Prostate gland (tissue), 2 donors: ENCODE data around the gene ADAMTS1. TPM values are rescaled to one million over a fixed set of nuclear protein-coding genes. Genes with fewer than 3 reads are reported as not detected.
"Not testable (repeated sequence)": the region's sequence is repeated elsewhere in the genome, so short reads cannot be mapped to it uniquely, and the experiment has no call there.

Experiments
- DNase-seq: peaks from one replicate; pipeline ENCODE4 v3.0.0-alpha.2; 2019; ENCODE audit warnings: low spot score
- H3K27ac ChIP-seq, 2 donors: fragments of 200-600 bp; sonication (generic); 2 replicates each; pipeline ENCODE4 v1.5.1; 2017 to 2019
- H3K27me3 ChIP-seq: fragments of 200-600 bp; sonication (generic); replicated peaks from 2 replicates; pipeline ENCODE4 v1.5.1; 2019; ENCODE audit not compliant: insufficient read depth
- H3K36me3 ChIP-seq, 2 donors: fragments of 200-600 bp; sonication (generic); 1 replicate in 1 of 2; 2 replicates in 1 of 2; pipeline versions ENCODE4 v1.5.1 to v1.8.1; 2017 to 2019
- H3K4me1 ChIP-seq: fragments of 200-600 bp; sonication (generic); replicated peaks from 2 replicates; pipeline ENCODE4 v1.5.1; 2019
- H3K4me3 ChIP-seq, 2 donors: fragments of 200-600 bp; sonication (generic); 2 replicates each; pipeline ENCODE4 v1.5.1; 2017 to 2019
- H3K9me3 ChIP-seq: fragments of 200-600 bp; sonication (generic); 2 replicates; pipeline ENCODE4 v1.5.1; 2017
- POLR2A ChIP-seq: fragments of 450-650 bp; IDR thresholded peaks from one replicate; pipeline ENCODE4 v1.6.1; 2016; ENCODE audit warnings: antibody characterized with exemption, mild to moderate bottlenecking
- POLR2AphosphoS5 ChIP-seq: sonication (generic); formaldehyde crosslinking; IDR thresholded peaks from one replicate; pipeline ENCODE4 v1.6.1; 2017; ENCODE audit warnings: antibody characterized with exemption
- WGBS: methylation state at CpG from one replicate; pipeline ENCODE4 v1.1.5; 2018; 5-methylcytosine and 5-hydroxymethylcytosine counted together
- intact Hi-C: fragments of 100-400 bp; cut with DNase I; formaldehyde crosslinking; loops from one replicate; pipeline ENCODE4 v1.14.2; 2022
- total RNA-seq, 2 donors: library from RNA; depleted of rRNA; stranded (reverse); fragments of >200 nt; gene quantifications; one replicate each; pipeline ENCODE4 v1.1.0, GENCODE V29; 2016
- TF ChIP-seq, protein P1 (sequence below), 4 experiments: fragments of 200-600 bp in 2 of 4; fragments of 450-650 bp in 2 of 4; sonication (generic) in 2 of 4; IDR thresholded peaks; 1 replicate in 3 of 4; 2 replicates in 1 of 4; pipeline ENCODE4 v1.5.1; 2016 to 2019; ENCODE audit warnings: antibody characterized with exemption in 4 of 4, mild to moderate bottlenecking in 2 of 4, moderate library complexity in 2 of 4

ADAMTS1 gene
- total RNA-seq, 2 donors from 2014 or later = 19.4 to 110 TPM

DNA sequence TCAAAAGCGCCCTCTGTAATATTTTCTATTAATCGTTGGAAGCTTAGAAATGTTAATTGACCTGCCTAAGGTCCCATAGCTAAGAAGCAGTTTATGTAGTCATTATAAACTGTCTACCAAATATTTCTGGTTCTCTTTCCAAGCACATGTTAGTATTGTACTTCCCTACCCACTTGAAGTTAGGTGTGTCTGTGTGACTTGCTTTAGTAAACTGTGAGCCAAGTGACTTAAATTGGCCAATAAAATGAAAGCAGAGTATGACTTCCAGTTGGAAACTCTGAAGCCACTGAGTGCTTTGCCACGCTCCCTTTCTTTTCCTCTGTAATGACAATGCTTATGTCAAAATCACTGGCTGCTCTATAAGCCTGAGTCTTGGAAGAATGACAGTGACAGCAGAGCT is 20.6 kb upstream of the ADAMTS1 start:
- Histone ChIP-seq H3K4me3 (no peak overlapping the region), H3K4me1 (no peaks in the 10 kb centered on the region), H3K27me3 (no peaks in the 10 kb centered on the region), H3K36me3 (no peaks in the 10 kb centered on the region), H3K9me3 (no peaks in the 10 kb centered on the region), H3K27ac (no peak overlapping the region)
- intact Hi-C loops = no loop called here
- no peak for TF ChIP-seq POLR2A
- TF ChIP-seq, protein P1, sequence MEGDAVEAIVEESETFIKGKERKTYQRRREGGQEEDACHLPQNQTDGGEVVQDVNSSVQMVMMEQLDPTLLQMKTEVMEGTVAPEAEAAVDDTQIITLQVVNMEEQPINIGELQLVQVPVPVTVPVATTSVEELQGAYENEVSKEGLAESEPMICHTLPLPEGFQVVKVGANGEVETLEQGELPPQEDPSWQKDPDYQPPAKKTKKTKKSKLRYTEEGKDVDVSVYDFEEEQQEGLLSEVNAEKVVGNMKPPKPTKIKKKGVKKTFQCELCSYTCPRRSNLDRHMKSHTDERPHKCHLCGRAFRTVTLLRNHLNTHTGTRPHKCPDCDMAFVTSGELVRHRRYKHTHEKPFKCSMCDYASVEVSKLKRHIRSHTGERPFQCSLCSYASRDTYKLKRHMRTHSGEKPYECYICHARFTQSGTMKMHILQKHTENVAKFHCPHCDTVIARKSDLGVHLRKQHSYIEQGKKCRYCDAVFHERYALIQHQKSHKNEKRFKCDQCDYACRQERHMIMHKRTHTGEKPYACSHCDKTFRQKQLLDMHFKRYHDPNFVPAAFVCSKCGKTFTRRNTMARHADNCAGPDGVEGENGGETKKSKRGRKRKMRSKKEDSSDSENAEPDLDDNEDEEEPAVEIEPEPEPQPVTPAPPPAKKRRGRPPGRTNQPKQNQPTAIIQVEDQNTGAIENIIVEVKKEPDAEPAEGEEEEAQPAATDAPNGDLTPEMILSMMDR (IDR thresholded peaks at IDR 0.05) = no peak
- TF ChIP-seq POLR2AphosphoS5 = no peak
- 97% methylated on average over 3 of the region's 3 CpGs for WGBS
- DNase-seq = no peak

DNA sequence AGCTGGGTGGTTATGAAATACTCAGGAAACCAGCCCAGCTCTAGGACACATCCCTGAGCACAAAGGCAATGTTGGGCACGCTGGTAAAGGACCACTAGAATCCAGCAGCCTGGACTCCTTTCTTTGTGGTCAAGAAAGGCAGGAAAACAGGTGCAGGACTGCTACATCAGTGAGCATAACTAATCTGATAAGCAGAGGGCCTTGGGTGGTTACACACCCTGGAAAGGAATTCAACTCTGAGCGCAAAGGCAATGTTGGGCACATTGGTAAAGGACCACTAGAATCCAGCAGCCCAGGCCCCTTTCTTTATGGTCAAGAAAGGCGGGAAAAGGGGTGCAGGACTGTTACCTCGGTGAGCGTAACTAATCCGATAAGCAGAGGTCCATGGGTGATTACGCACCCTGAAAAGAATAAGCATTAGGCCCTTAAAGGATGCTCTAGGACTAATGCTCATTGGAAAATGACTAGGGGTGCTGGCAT is 11.7 kb upstream of the ADAMTS1 start:
- not testable (repeated sequence) for H3K27me3 ChIP-seq, H3K4me1 ChIP-seq, H3K36me3 ChIP-seq, H3K27ac ChIP-seq, DNase-seq, H3K9me3 ChIP-seq, H3K4me3 ChIP-seq
- WGBS = 91% methylated on average over 7 of the region's 7 CpGs
- intact Hi-C loops = loop anchor here (10.0 kb wide), 1 partner anchor 618 kb away; no protein-coding TSS in a partner anchor

DNA sequence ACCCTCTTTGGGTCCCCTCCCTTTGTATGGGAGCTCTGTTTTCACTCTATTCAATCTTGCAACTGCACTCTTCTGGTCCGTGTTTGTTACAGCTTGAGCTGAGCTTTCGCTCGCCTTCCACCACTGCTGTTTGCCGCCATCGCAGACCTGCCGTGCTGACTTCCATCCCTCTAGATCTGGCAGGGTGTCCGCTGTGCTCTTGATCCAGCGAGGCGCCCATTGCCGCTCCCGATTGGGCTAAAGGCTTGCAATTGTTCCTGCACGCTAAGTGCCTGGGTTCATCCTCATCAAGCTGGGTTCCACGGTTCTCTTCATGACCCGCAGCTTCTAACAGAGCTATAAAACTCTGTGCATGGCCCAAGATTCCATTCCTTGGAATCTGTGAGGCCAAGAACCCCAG is 9.5 kb upstream of the ADAMTS1 start:
- H3K4me1 ChIP-seq, H3K36me3 ChIP-seq, H3K9me3 ChIP-seq, H3K27me3 ChIP-seq, H3K27ac ChIP-seq, DNase-seq, H3K4me3 ChIP-seq: not testable (repeated sequence)
- intact Hi-C loops = loop anchor here (10.0 kb wide), 1 partner anchor 620 kb away; no protein-coding TSS in a partner anchor
- 93% methylated on average over 14 of the region's 14 CpGs for WGBS

- Histone ChIP-seq H3K9me3 (no peaks in the 10 kb centered on the region), H3K36me3 (no peaks in the 10 kb centered on the region), H3K4me3 (no peak overlapping the region), H3K27me3 (no peaks in the 10 kb centered on the region), H3K27ac (no peak overlapping the region), H3K4me1 (no peaks in the 10 kb centered on the region)
- 95% methylated on average over 3 of the region's 3 CpGs for WGBS
- TF ChIP-seq POLR2A (no peak), POLR2AphosphoS5 (no peak)
- TF ChIP-seq, protein P1 (IDR thresholded peaks at IDR 0.05) = no peak
- intact Hi-C loops = loop anchor here (10.0 kb wide), 1 partner anchor 622 kb away; no protein-coding TSS in a partner anchor
- no peak for DNase-seq
These were observed 7.2 kb upstream of the ADAMTS1 start for GRCh38 chr21:26852423-26852822.

GRCh38 chr21:26851109-26851944 is 6.1 kb upstream of the ADAMTS1 start:
- Histone ChIP-seq H3K27me3 (no peaks in the 10 kb centered on the region), H3K4me3 (no peak overlapping the region), H3K36me3 (no peaks in the 10 kb centered on the region), H3K4me1 (no peaks in the 10 kb centered on the region), H3K27ac (no peak overlapping the region), H3K9me3 (no peaks in the 10 kb centered on the region)
- intact Hi-C loops = loop anchor here (10.0 kb wide), 1 partner anchor 623 kb away; no protein-coding TSS in a partner anchor
- no peak for TF ChIP-seq POLR2A
- no peak for TF ChIP-seq POLR2AphosphoS5
- TF ChIP-seq, protein P1 (IDR thresholded peaks at IDR 0.05) = no peak
- 86% methylated on average over 6 of the region's 6 CpGs for WGBS
- no peak for DNase-seq
